ENCODE data around the gene NEDD4L. TPM values are rescaled to one million over a fixed set of nuclear protein-coding genes. Genes with fewer than 3 reads are reported as not detected.

Gene NEDD4L
- polyA plus RNA-seq, 1 of the 3 experiments (the other 2 are of a cell fraction): 13.2 TPM

- Histone ChIP-seq H3K9ac (no peak overlapping the region), H3K4me3 (ENCODE audit: low read depth in 2 of 2, low read length in 1 of 2) (no peak overlapping the region), H3K36me3 (replicated peaks in 1 of 2; ENCODE audit: control insufficient read depth in 1 of 2, insufficient read depth in 2 of 2, low read length in 1 of 2) (no peaks in the 10 kb centered on the region), H3K79me2 (ENCODE audit: insufficient read depth) (no peaks in the 10 kb centered on the region), H3K27ac (ENCODE audit: low read depth in 2 of 2, low read length in 1 of 2) (no peak overlapping the region), H3K27me3 (ENCODE audit: insufficient read depth) (no peaks in the 10 kb centered on the region), H3K4me2 (no peak overlapping the region), H3K9me2 (no peaks in the 10 kb centered on the region), H2AFZ (ENCODE audit: low read depth) (no peak overlapping the region), H4K20me1 (ENCODE audit: insufficient read depth) (no peaks in the 10 kb centered on the region), H3F3A (replicated peaks; ENCODE audit: insufficient read depth) (no peaks in the 10 kb centered on the region), H3K4me1 (ENCODE audit: control insufficient read depth in 1 of 2, insufficient read depth in 2 of 2, low read depth in 1 of 2, low read length in 1 of 2) (no peaks in the 10 kb centered on the region; a peak in 2 of 4 replicates), H3K9me3 (no peaks in the 10 kb centered on the region)
- no peak for DNase-seq
- POLR2A ChIA-PET: no interaction called here
- no peak for TF ChIP-seq TEAD4 (IDR thresholded peaks at IDR 0.05; ENCODE audit: borderline replicate concordance, insufficient read depth)
- TF ChIP-seq RFX5 (IDR thresholded peaks at IDR 0.05; ENCODE audit: low read length): no peak
- no peak for TF ChIP-seq FOXM1 (IDR thresholded peaks at IDR 0.05; ENCODE audit: low read depth)
- CTCF ChIA-PET: no interaction called here
- 71% methylated on average over 4 of the region's 4 CpGs for WGBS (ENCODE audit: low lambda C conversion rate)
Observed at GRCh38 chr18:58337285-58337684, 293.3 kb downstream of the NEDD4L start.

- Histone ChIP-seq H3K27me3 (ENCODE audit: insufficient read depth) (no peaks in the 10 kb centered on the region), H2AFZ (ENCODE audit: low read depth) (no peak overlapping the region), H3K9me3 (no peaks in the 10 kb centered on the region), H3K4me2 (no peak overlapping the region), H3K79me2 (ENCODE audit: insufficient read depth) (no peaks in the 10 kb centered on the region), H3K4me3 (ENCODE audit: low read depth in 2 of 2, low read length in 1 of 2) (no peak overlapping the region), H4K20me1 (ENCODE audit: insufficient read depth) (no peaks in the 10 kb centered on the region), H3F3A (replicated peaks; ENCODE audit: insufficient read depth) (no peaks in the 10 kb centered on the region), H3K36me3 (replicated peaks in 1 of 2; ENCODE audit: control insufficient read depth in 1 of 2, insufficient read depth in 2 of 2, low read length in 1 of 2) (no peaks in the 10 kb centered on the region), H3K9ac (no peak overlapping the region), H3K27ac (ENCODE audit: low read depth in 2 of 2, low read length in 1 of 2) (no peak overlapping the region), H3K4me1 (ENCODE audit: control insufficient read depth in 1 of 2, insufficient read depth in 2 of 2, low read depth in 1 of 2, low read length in 1 of 2) (no peaks in the 10 kb centered on the region; a peak in 2 of 4 replicates), H3K9me2 (no peaks in the 10 kb centered on the region)
- 90% methylated on average over 5 of the region's 5 CpGs for WGBS (ENCODE audit: low lambda C conversion rate)
- no peak for DNase-seq
- CTCF ChIA-PET: no interaction called here
- TF ChIP-seq EZH2phosphoT487 (IDR thresholded peaks at IDR 0.05; ENCODE audit: borderline replicate concordance, low read depth) (no peak), MXI1 (IDR thresholded peaks at IDR 0.05; ENCODE audit: low read depth, low read length) (no peak)
- POLR2A ChIA-PET: no interaction called here
Observed at GRCh38 chr18:58337686-58338085, 293.7 kb downstream of the NEDD4L start.

GRCh38 chr18:58338141-58338540, 294.1 kb downstream of the NEDD4L start:
- WGBS (ENCODE audit: low lambda C conversion rate): 88% methylated on average over 3 of the region's 3 CpGs
- TF ChIP-seq FOSL2 (IDR thresholded peaks at IDR 0.05; ENCODE audit: borderline replicate concordance, low read depth) (no peak), RAD21 (IDR thresholded peaks at IDR 0.05; ENCODE audit: low read length) (no peak), EP300 (IDR thresholded peaks at IDR 0.05; ENCODE audit: borderline replicate concordance in 1 of 2, low read depth in 1 of 2, low read length in 1 of 2) (no peak), CHD2 (IDR thresholded peaks at IDR 0.05; ENCODE audit: low read length, partially characterized antibody) (no peak), TAF1 (IDR thresholded peaks at IDR 0.05; ENCODE audit: borderline replicate concordance, low read depth, low read length) (no peak), ELF1 (IDR thresholded peaks at IDR 0.05) (no peak), JUND (IDR thresholded peaks at IDR 0.05) (no peak), ZBTB33 (IDR thresholded peaks at IDR 0.05; ENCODE audit: borderline replicate concordance, low read depth) (no peak), USF2 (IDR thresholded peaks at IDR 0.05; ENCODE audit: borderline replicate concordance, low read depth, low read length) (no peak), NRF1 (IDR thresholded peaks at IDR 0.05; ENCODE audit: low read depth, low read length) (no peak), PBX3 (IDR thresholded peaks at IDR 0.05) (no peak), SMC3 (IDR thresholded peaks at IDR 0.05; ENCODE audit: low read depth, low read length) (no peak), TEAD4 (IDR thresholded peaks at IDR 0.05; ENCODE audit: borderline replicate concordance, insufficient read depth) (no peak), FOXM1 (IDR thresholded peaks at IDR 0.05; ENCODE audit: low read depth) (no peak), TCF12 (IDR thresholded peaks at IDR 0.05) (no peak)

More at GRCh38 chr18:58338141-58338540, 294.1 kb downstream of the NEDD4L start:
- Histone ChIP-seq H3K27me3 (ENCODE audit: insufficient read depth) (no peaks in the 10 kb centered on the region), H3K27ac (ENCODE audit: low read depth in 2 of 2, low read length in 1 of 2) (no peak overlapping the region), H3F3A (replicated peaks; ENCODE audit: insufficient read depth) (no peaks in the 10 kb centered on the region), H3K4me2 (no peak overlapping the region), H3K9me3 (no peaks in the 10 kb centered on the region), H4K20me1 (ENCODE audit: insufficient read depth) (no peaks in the 10 kb centered on the region), H2AFZ (ENCODE audit: low read depth) (no peak overlapping the region), H3K4me1 (ENCODE audit: control insufficient read depth in 1 of 2, insufficient read depth in 2 of 2, low read depth in 1 of 2, low read length in 1 of 2) (no peaks in the 10 kb centered on the region; a peak in 2 of 4 replicates), H3K9ac (no peak overlapping the region), H3K36me3 (replicated peaks in 1 of 2; ENCODE audit: control insufficient read depth in 1 of 2, insufficient read depth in 2 of 2, low read length in 1 of 2) (no peaks in the 10 kb centered on the region), H3K79me2 (ENCODE audit: insufficient read depth) (no peaks in the 10 kb centered on the region), H3K4me3 (ENCODE audit: low read depth in 2 of 2, low read length in 1 of 2) (no peak overlapping the region), H3K9me2 (no peaks in the 10 kb centered on the region)
- POLR2A ChIA-PET: no interaction called here
- CTCF ChIA-PET: interaction anchor here (3.7 kb wide), 1 partner anchor 156 kb away, joined by 13 read pairs; no protein-coding TSS in a partner anchor
- DNase-seq: no peak

Measured in SK-N-SH (cell line).